Femur (tissue), 1 donor: ENCODE results near the gene AKR1C1.
"Not testable (repeated sequence)": the region's sequence is repeated elsewhere in the genome, so short reads cannot be mapped to it uniquely, and the experiment has no call there.

ENCODE experiments used
- DNase-seq: peaks from one replicate; pipeline ENCODE4 v3.0.0-alpha.2; 2017

The AKR1C1 gene

DNA sequence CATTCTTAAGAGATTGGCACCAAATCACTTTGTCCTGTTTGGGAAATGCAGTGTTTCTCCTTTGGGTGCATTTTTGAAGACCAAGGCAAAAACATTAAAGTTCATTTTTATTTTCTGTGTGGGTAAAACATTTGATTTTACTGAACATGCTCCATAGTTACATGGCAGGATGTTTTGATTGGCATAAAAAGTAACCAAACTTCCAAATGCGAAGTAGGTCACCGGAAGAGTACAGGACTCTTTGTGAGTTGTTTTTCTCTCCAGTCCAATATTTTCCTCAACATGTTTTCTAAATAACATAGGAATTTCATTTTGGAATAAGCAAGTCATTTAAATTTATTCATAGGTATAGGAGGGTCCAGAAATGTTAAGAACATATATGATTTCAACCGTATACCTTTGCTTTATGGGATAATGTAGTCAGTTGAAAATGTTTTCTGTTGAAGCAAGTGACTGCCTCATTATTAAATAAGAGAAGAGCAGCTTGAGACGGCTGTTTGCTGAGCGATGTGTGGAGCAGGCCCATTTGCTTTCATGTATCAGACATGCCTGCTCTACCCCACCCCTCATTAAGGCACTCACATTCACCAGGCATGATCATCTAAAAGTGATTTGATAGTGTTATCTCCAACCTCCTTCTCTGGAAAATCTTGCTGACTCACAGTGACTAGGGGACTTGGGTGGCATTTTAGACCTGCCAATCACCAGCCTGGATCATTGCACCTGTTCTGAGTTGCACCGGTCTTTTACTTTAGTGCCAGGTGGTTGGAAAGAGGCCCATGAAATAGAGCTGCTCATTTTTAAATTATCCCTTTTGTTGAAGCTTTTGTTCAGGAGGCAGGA lies 56.8 kb downstream of the AKR1C1 start:
- not testable (repeated sequence) for DNase-seq

GRCh38 chr10:5021624-5022290 lies 58.5 kb downstream of the AKR1C1 start:
- DNase-seq: not testable (repeated sequence)

DNA sequence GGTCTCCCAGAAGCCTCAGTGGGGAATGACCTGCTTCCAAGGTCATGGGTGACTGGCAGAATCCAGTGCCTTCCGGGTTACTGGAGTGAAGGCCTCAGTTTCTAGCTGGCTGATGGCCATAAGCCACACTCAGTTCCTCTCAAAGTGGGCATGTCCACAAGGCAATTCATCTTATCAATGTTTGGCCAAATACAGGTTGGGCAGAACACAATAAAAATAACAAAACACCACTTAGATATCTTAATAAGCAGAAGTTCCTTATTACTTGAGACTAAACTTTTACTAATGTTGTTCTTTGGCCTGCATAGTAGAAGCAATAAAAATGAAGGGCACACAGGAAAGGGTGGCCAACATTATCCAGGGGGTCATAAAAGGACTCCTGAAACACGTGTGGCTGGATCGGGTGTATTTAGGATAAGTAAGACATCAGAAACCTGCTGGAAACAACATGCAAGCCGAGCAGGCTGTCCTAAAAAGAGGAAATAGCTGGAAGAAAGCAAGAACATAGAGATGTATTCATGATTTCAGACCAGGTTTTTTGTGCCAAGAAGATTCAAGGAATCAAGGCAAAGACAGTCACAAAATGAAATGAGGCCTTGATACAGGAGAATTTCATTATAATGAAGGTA lies 60.1 kb downstream of the AKR1C1 start:
- no peak for DNase-seq

- not testable (repeated sequence) for DNase-seq
These were observed 62.3 kb downstream of the AKR1C1 start for GRCh38 chr10:5025461-5025881.

- no peak for DNase-seq
These were observed 67.8 kb downstream of the AKR1C1 start for GRCh38 chr10:5030989-5031388.

GRCh38 chr10:5031588-5031987 lies 68.4 kb downstream of the AKR1C1 start:
- not testable (repeated sequence) for DNase-seq

DNA sequence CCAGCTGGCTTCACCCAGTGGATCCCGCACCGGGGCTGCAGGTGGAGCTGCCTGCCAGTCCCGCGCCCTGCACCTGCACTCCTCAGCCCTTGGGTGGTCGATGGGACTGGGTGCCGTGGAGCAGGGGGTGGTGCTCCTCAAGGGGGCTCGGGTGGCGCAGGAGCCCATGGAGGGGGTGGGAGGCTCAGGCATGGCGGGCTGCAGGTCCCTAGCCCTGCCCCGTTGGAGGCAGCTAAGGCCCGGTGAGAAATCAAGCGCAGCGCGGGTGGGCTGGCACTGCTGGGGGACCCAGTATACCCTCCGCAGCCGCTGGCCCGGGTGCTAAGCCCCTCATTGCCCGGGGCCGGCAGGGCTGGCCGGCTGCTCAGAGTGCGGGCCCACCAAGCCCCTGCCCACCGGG lies 69.2 kb downstream of the AKR1C1 start:
- not testable (repeated sequence) for DNase-seq
